ENCODE data around the gene COX6B1. TPM values are rescaled to one million over a fixed set of nuclear protein-coding genes. Genes with fewer than 3 reads are reported as not detected.
A peak's percentile ranks its signal among the peaks of the same experiment; 100 is the strongest.

The COX6B1 gene
- total and polyA plus RNA-seq, 4 donors, result 202 to 1,407 (median 508) TPM

DNA sequence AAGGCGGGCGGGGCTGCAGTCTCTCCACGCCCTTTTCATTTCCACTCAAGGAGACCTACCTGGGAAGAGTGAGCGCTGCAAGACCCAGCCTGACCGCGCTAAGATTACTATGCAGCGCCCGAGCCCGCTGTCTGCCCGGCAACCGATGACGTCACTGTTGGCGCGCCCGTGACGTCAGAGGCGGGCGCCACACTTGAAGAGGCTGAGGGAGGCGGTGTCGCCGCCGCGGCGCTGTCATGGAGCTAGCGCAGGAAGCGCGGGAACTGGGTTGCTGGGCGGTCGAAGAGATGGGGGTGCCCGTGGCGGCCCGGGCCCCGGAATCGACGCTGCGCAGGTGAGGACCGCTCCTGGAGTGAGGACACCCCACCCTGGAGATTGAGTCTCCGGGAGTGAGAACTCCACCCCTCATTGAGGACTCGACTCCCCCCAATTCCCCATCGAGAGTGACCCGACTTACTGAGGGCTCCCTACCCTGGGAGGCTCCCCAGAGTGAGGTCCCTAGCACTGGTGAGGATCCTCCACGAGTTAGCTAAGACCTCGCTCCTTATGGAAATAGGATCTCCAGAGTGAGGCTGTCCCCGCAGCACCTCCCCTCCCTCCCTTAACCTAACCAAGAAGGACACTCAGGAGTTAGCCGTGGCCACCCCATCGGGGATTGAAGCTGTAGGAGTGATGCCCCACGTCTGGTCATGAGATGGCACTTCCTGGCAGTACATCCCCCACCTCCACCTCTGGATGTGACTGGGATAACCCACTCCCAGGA lies 35.4 kb upstream of the COX6B1 start, which contains the start of gene HAUS5:
Gene HAUS5, plus strand, starts transcription at position 177 of the 763 bp plus-strand sequence. Its CDS starts 60 bp downstream, at position 237.
- peak; percentile 94 to 97 (median 96) for DNase-seq
- Histone ChIP-seq H3K27ac (ENCODE audit: low read depth in 1 of 2, low read length in 1 of 2) (peak within 1 kb of the TSS; percentile 20 to 52), H3K36me3 (ENCODE audit: control insufficient read depth in 4 of 4, insufficient read depth in 4 of 4, low read length in 4 of 4) (peaks cover 0 to 11% (median 5%) of the 10 kb centered on the region in 4 donors), H3K9me3 (ENCODE audit: control insufficient read depth in 4 of 4, insufficient read depth in 3 of 4, low read length in 3 of 4) (peaks cover 0 to 4% (median 2%) of the 10 kb centered on the region in 4 donors), H3K9ac (ENCODE audit: insufficient read depth in 1 of 2, low read length in 2 of 2) (peak within 1 kb of the TSS; percentile 86 to 94), H3K4me3 (peak within 1 kb of the TSS; percentile 39), H3K27me3 (ENCODE audit: control insufficient read depth in 3 of 3, insufficient read depth in 3 of 3, low read length in 2 of 3) (no peaks in the 10 kb centered on the region), H3K4me1 (ENCODE audit: control insufficient read depth in 5 of 5, insufficient read depth in 5 of 5, low read length in 5 of 5) (peaks cover 0 to 10% (median 3%) of the 10 kb centered on the region in 5 donors)
- WGBS, 2 donors, result 0% methylated on average over 41 to 47 of the region's 47 CpGs
- no peak for TF ChIP-seq CTCF (IDR thresholded peaks at IDR 0.05; ENCODE audit: control extremely low read depth, extremely low read depth)
- peak; percentile 91 for ATAC-seq (ENCODE audit: insufficient read depth, low FRiP score)

DNA sequence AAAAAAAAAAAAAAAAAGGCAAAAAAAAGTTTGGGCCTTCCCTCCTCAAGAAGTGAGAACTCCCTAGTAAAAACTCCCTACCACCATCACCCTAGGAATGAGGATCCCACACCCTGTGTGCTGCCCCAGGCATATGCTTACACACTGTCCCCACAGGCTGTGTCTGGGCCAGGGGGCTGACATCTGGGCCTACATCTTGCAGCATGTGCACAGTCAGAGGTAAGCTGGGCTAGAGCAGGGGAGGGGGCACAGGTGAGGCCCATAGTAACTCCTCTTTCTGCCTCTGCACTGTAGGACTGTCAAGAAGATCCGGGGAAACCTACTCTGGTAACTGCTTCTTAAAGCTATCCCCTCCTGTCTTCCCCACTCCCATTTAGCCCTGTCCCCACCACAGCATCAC lies 34.5 kb upstream of the COX6B1 start:
- Histone ChIP-seq H3K4me1 (ENCODE audit: control insufficient read depth in 5 of 5, insufficient read depth in 5 of 5, low read length in 5 of 5) (peaks cover 0 to 10% (median 3%) of the 10 kb centered on the region in 5 donors), H3K4me3 (no peak overlapping the region), H3K9ac (ENCODE audit: insufficient read depth in 1 of 2, low read length in 2 of 2) (peak overlapping the region in 1 of 2 donors; percentile 86), H3K27me3 (ENCODE audit: control insufficient read depth in 3 of 3, insufficient read depth in 3 of 3, low read length in 2 of 3) (no peaks in the 10 kb centered on the region), H3K9me3 (ENCODE audit: control insufficient read depth in 4 of 4, insufficient read depth in 3 of 4, low read length in 3 of 4) (no peaks in the 10 kb centered on the region), H3K36me3 (ENCODE audit: control insufficient read depth in 4 of 4, insufficient read depth in 4 of 4, low read length in 4 of 4) (peaks cover 0 to 16% (median 5%) of the 10 kb centered on the region in 4 donors), H3K27ac (ENCODE audit: low read depth in 1 of 2, low read length in 1 of 2) (no peak overlapping the region)
- no peak for TF ChIP-seq CTCF (IDR thresholded peaks at IDR 0.05; ENCODE audit: control extremely low read depth, extremely low read depth)
- ATAC-seq (ENCODE audit: insufficient read depth, low FRiP score) (no peak), DNase-seq (no peak)
- 71 to 100% methylated on average over 1 of the region's 1 CpG for WGBS, 2 donors

DNA sequence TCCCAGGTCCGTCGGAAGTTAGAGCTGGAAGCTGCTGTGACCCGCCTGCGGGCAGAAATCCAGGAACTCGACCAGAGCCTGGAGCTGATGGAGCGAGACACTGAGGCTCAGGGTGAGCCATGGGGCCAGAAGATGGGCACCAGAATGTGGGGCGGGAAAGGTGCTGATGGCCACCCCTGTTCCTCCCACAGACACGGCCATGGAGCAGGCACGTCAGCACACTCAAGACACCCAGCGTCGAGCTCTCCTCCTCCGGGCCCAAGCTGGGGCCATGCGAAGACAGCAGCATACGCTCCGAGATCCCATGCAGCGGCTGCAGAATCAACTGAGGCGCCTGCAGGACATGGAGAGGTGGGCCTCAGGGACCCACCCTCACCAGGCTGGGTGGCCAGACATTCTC lies 33.1 kb upstream of the COX6B1 start:
- H3K36me3 ChIP-seq (ENCODE audit: control insufficient read depth in 4 of 4, insufficient read depth in 4 of 4, low read length in 4 of 4), result peaks cover 0 to 20% (median 8%) of the 10 kb centered on the region in 4 donors
- ATAC-seq (ENCODE audit: insufficient read depth, low FRiP score) (no peak), DNase-seq (no peak)
- peaks cover 0 to 10% (median 3%) of the 10 kb centered on the region in 5 donors for H3K4me1 ChIP-seq (ENCODE audit: control insufficient read depth in 5 of 5, insufficient read depth in 5 of 5, low read length in 5 of 5)
- TF ChIP-seq CTCF (IDR thresholded peaks at IDR 0.05; ENCODE audit: control extremely low read depth, extremely low read depth), result no peak
- no peaks in the 10 kb centered on the region for H3K27me3 ChIP-seq (ENCODE audit: control insufficient read depth in 3 of 3, insufficient read depth in 3 of 3, low read length in 2 of 3)
- no peak overlapping the region for H3K27ac ChIP-seq (ENCODE audit: low read depth in 1 of 2, low read length in 1 of 2)
- no peak overlapping the region for H3K9ac ChIP-seq (ENCODE audit: insufficient read depth in 1 of 2, low read length in 2 of 2)
- no peaks in the 10 kb centered on the region for H3K9me3 ChIP-seq (ENCODE audit: control insufficient read depth in 4 of 4, insufficient read depth in 3 of 4, low read length in 3 of 4)
- no peak overlapping the region for H3K4me3 ChIP-seq
- WGBS, 2 donors, result 95 to 96% methylated on average over 17 of the region's 17 CpGs

Data from lung (tissue), 12 donors.